GM18498 (cell line): ENCODE data around the gene KIR3DL1.
"Not testable (repeated sequence)": the region's sequence is repeated elsewhere in the genome, so short reads cannot be mapped to it uniquely, and the experiment has no call there.

Experiments
- ATAC-seq: cut with Tn5 transposase; IDR thresholded peaks from one replicate; pipeline ENCODE4 v1.9.1; 2021; ENCODE audit warnings: mild to moderate bottlenecking, moderate library complexity; ENCODE audit not compliant: unreplicated experiment

KIR3DL1 gene

DNA sequence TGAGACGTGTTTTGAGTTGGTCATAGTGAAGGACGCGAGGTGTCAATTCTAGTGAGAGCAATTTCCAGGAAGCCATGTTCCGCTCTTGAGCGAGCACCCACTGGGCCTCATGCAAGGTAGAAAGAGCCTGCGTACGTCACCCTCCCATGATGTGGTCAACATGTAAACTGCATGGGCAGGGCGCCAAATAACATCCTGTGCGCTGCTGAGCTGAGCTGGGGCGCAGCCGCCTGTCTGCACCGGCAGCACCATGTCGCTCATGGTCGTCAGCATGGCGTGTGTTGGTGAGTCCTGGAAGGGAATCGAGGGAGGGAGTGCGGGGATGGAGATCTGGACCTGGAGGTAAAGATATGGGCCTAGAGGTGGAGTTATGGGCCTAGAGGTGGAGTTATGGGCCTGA is at the start of gene KIR3DL1:
TSS of gene KIR3DL1 (plus strand) at position 218 of the 400 bp plus-strand sequence.
- not testable (repeated sequence) for ATAC-seq

GRCh38 chr19:54769646-54770045 is 46.6 kb upstream of the KIR3DL1 start, which contains the start of gene KIR2DL1:
Gene KIR2DL1, plus strand, starts transcription at chr19:54769793. Its CDS starts 58 bp downstream, at chr19:54769851.
- ATAC-seq, result not testable (repeated sequence)

- ATAC-seq, result not testable (repeated sequence)
These were observed 45.8 kb upstream of the KIR3DL1 start for GRCh38 chr19:54770511-54770910.

DNA sequence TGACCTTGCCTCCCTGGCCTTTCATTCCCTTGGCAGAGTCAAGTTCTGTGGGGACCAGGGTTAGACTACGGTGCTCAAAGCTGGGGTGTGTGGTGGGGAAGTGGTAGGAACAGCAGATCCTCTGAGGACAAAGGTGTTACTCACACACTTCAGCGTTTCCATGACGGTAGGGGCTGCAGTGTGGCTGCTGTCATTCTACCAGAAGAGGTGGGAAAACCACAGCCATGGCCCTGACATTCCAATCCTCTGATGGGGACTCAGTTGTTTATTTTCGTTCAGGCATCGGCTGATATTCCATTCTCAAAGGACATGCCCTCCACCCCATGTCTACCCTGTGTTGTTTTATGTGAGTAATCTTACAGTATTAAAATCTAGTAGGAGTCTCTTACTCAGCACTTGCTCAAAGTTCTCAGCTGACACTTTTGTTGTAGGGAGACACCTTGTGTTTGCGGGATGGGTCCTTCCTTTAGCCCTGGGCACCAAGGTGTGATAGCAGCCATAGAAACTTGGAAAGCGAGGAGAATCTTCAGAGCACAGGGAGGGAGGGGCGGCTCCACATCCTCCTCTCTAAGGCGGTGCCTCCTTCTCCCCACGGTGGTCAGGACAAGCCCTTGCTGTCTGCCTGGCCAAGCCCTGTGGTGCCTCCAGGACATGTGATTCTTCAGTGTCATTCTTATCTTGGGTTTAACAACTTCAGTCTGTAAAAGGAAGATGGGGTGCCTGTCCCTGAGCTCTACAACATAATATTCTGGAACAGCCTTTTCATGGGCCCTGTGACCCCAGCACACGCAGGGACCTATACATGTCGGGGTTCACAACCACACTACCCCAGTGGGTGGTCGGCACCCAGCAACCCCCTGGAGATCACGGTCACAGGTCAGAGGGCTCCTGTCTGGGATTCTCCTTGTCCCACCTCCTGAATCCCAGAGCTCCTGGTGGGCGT is 45.0 kb upstream of the KIR3DL1 start:
- ATAC-seq, result not testable (repeated sequence)

DNA sequence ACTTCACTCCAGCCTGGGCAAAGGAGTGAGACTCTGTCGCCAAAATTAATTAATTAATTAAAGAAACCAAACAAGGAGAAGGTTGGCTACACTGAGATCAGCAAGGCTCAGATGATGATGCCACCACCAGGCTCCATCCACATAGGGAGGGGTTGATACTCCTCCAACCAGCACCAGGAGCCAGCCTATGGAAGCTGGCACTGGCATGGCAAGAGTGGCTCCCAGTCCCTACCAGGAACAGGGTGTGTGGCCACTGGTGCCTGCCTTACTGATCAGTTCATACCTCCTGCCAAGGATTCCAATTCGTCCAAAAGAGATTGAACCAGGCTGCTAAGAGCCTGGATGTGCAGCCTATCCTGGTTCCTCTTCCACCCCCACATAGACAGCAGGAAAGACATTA is 43.6 kb upstream of the KIR3DL1 start:
- not testable (repeated sequence) for ATAC-seq

GRCh38 chr19:54775095-54775815 is 41.0 kb upstream of the KIR3DL1 start:
- ATAC-seq, result not testable (repeated sequence)

- not testable (repeated sequence) for ATAC-seq
These were observed 40.4 kb upstream of the KIR3DL1 start for GRCh38 chr19:54775830-54776229.

DNA sequence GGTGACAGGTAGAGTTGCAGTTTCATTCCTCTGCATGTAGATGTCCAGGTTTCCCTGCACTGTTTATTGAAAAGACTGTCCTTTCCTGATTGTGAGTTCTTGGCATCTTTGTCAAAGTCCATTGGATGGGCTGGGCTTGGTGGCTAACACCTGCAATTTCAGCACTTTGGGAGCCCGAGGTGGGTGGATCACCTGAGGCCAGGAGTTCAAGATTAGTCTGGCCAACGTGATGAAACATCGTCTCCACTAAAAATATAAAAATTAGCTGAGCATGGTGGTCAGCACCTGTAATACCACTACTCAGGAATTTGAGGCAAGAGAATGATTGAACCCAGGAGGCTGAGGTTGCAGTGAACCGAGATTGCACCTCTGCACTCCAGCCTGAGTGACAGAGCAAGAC is 38.4 kb upstream of the KIR3DL1 start:
- not testable (repeated sequence) for ATAC-seq

DNA sequence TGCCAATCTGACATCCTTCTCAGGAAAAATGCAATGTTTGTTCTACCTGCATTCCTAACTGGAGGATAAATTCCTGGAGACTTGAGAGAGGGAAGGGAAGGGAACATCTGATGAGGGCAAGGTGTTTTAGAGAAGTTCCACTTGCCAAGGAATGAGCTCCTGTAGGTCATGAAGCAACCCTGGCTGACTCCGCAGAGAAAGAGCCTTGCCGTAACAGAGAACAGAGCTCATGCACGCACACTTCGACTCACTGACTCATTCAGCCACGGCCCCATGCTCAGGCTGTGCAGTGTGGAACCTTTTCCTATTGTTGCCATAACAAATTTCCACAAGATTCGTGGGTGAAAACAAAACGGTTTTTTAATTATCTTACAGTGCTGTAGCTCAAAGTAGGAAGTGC is 37.4 kb upstream of the KIR3DL1 start:
- ATAC-seq, result not testable (repeated sequence)

DNA sequence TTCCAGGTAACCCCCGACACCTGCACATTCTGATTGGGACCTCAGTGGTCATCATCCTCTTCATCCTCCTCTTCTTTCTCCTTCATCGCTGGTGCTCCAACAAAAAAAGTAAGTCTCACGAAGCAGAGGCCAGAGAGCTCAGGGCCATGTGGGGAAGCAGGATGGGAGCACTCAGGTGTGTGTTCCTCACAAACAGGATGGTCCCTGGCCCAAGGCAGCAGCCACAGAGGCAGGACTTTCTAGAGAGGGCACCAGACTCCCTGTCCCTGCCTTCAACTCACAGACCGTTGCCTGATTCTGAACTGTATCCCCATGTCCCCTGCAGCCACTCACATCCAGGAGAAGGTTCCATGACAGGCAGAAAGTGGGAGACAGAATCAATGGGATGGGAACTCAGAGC is 33.4 kb upstream of the KIR3DL1 start:
- not testable (repeated sequence) for ATAC-seq

DNA sequence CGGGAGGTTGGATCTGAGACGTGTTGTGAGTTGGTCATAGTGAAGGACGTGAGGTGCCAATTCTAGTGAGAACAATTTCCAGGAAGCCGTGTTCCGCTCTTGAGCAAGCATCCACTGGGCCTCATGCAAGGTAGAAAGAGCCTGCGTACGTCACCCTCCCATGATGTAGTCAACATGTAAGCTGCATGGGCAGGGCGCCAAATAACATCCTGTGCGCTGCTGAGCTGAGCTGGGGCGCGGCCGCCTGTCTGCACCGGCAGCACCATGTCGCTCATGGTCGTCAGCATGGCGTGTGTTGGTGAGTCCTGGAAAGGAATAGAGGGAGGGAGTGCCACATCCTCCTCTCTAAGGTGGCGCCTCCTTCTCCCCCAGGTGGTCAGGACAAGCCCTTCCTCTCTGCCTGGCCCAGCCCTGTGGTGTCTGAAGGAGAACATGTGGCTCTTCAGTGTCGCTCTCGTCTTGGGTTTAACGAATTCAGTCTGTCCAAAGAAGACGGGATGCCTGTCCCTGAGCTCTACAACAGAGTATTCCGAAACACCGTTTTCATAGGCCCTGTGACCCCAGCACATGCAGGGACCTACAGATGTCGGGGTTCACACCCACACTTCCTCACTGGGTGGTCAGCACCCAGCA is 30.1 kb upstream of the KIR3DL1 start:
- ATAC-seq, result not testable (repeated sequence)

GRCh38 chr19:54788154-54788553 is 28.1 kb upstream of the KIR3DL1 start:
- not testable (repeated sequence) for ATAC-seq

GRCh38 chr19:54790711-54791110 is 25.6 kb upstream of the KIR3DL1 start:
- ATAC-seq, result no peak

DNA sequence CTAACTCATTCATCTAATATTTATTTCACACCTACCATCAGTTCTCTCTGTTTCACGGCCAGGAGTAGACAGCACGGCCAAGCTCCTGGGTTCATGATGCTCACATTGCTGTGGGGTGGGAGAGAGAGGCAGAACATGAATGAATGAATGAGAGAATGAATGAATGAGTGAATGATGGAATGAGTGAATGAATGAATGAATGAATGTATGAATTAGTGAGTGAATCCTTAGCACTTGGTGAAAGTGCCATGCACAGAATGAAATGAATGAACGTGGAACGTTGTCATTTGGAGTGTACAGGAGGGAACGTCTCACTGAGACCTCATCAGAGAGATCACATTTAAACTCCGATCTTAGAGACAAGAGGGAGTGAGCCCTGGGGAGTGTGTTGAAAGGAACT is 24.8 kb upstream of the KIR3DL1 start:
- no peak for ATAC-seq

DNA sequence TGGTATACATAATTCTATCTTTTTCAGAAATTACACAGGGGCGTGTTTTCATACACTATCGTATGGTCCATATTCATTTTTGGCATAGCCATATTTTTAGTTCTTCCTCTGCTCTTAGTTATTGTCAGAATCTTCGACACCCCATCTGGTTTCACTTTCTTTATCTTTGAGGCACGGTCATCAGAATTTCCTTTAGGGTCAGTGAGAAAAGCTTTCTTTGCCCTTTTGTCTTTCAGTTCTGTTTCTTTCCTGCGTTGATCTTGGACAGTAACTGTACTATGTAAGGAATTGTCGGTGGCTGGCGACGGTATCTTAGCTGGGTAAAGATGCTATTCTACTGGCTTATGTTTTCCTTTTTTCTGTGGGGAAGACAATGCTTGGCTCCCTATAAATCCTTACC is 23.5 kb upstream of the KIR3DL1 start:
- no peak for ATAC-seq

DNA sequence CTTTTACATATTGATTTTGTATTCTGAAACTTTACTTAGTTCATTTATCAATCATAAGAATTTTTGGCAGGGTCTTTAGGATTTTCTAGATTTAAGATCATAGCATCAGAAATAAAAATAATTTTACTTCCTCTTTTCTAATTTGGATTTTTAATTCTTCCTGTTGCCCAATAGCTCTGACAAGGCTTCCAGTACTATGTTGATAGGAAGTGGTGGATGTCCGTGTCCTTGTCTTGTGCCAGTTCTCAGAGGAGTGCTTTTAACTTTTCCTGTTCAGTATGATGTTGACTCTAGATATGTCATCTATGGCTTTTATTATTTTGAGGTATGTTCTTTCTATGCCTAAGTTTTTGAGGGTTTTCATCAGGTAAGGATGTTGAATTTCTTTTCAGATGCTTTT is 20.5 kb upstream of the KIR3DL1 start:
- ATAC-seq, result no peak

DNA sequence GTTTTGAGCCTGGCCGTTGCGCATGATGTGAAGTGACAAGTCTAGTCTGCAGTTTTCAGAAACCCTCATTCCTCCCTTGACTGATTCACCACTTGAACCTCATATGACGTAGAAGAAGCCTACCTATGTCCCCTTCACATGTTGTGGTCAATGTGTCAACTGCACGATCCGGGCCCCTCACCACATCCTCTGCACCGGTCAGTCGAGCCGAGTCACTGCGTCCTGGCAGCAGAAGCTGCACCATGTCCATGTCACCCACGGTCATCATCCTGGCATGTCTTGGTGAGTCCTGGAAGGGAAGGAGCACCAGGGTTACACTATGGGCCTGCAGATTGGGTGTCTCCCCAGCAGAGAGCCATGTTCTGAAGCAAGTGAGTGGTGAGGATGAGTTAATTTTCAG is 12.9 kb upstream of the KIR3DL1 start, which contains the start of gene KIR2DL4:
TSS of gene KIR2DL4 (plus strand) at position 201 of the 400 bp plus-strand sequence. CDS start at position 243, 42 bp downstream.
- ATAC-seq, result no peak

DNA sequence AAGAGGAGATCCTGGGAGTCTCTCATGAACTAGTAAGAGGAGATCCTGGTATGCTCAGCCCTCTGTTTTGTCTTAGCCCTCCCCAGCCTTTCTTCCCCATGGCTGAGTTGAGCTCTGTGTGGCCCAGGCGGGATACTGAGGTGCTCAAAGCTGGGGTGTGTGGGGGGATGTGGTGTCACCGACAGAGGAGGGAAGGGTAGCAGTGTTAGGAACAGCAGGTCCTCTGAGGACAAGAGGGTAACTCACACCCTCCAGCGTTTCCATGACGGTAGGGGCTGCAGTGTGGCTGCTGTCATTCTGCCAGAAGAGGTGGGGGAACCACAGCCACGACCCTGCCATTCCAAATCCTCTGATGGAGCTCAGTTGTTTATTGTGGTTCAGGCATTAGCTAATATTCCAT is 12.2 kb upstream of the KIR3DL1 start:
- no peak for ATAC-seq

DNA sequence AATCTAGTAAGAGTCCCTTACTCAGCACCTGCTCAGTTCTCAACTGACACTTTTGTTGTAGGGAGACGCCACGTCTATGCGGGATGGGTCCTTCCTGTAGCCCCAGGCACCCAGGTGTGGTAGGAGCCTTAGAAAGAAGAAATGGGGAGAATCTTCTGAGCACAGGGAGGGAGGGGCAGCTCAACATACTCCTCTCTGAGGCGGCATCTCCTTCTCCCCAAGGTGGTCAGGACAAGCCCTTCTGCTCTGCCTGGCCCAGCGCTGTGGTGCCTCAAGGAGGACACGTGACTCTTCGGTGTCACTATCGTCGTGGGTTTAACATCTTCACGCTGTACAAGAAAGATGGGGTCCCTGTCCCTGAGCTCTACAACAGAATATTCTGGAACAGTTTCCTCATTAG is 11.7 kb upstream of the KIR3DL1 start:
- no peak for ATAC-seq

GRCh38 chr19:54805665-54806515 is 10.4 kb upstream of the KIR3DL1 start:
- ATAC-seq, result no peak
